ENCODE measurements around the gene DGKA. TPM values are rescaled to one million over a fixed set of nuclear protein-coding genes. Genes with fewer than 3 reads are reported as not detected.
A peak's percentile ranks its signal among the peaks of the same experiment; 100 is the strongest.

DGKA gene
- total RNA-seq, 2 donors from 2014 or later: 35.4 to 38.0 TPM

GRCh38 chr12:55927588-55928502, 3.1 kb upstream of the DGKA start, which contains the start of gene PYM1:
Gene PYM1 (minus strand): TSS chr12:55927894. CDS start chr12:55927761, 133 bp downstream.
- peak; percentile 93 for DNase-seq (ENCODE audit: low spot score)
- intact Hi-C loops (cut with DNase I): loop anchor here in 1 of 2 donors (5.0 kb wide), 1 partner anchor 96 kb away; no protein-coding TSS in a partner anchor

GRCh38 chr12:55929306-55929791, 1.6 kb upstream of the DGKA start:
- intact Hi-C loops (cut with DNase I): loop anchor here in 1 of 2 donors (5.0 kb wide), 1 partner anchor 97 kb away; no protein-coding TSS in a partner anchor
- DNase-seq (ENCODE audit: low spot score): no peak

- DNase-seq (ENCODE audit: low spot score): no peak
- intact Hi-C loops (cut with DNase I): loop anchor here in 1 of 2 donors (5.0 kb wide), 1 partner anchor 189 kb away; the partner anchor contains the start of gene GDF11
Observed at GRCh38 chr12:55931317-55931779, 386 bp downstream of the DGKA start.

GRCh38 chr12:55931780-55932550, 1.0 kb downstream of the DGKA start:
- peak; percentile 83 for DNase-seq (ENCODE audit: low spot score)
- intact Hi-C loops (cut with DNase I): loop anchor here in 1 of 2 donors (5.0 kb wide), 1 partner anchor 190 kb away; the partner anchor contains the start of gene GDF11

- DNase-seq (ENCODE audit: low spot score): no peak
- intact Hi-C loops (cut with DNase I): loop anchor here in 1 of 2 donors (5.0 kb wide), 1 partner anchor 190 kb away; the partner anchor contains the start of gene GDF11
Observed at GRCh38 chr12:55932551-55932910, 1.6 kb downstream of the DGKA start.

GRCh38 chr12:55933169-55933798, 2.3 kb downstream of the DGKA start:
- DNase-seq (ENCODE audit: low spot score): no peak
- intact Hi-C loops (cut with DNase I): loop anchor here in 1 of 2 donors (5.0 kb wide), 1 partner anchor 191 kb away; the partner anchor contains the start of gene GDF11

- intact Hi-C loops (cut with DNase I): loop anchor here in 1 of 2 donors (5.0 kb wide), 1 partner anchor 192 kb away; the partner anchor contains the start of gene GDF11
- no peak for DNase-seq (ENCODE audit: low spot score)
Observed at GRCh38 chr12:55933799-55934742, 3.1 kb downstream of the DGKA start.

- no peak for DNase-seq (ENCODE audit: low spot score)
- intact Hi-C loops (cut with DNase I): loop anchor here (5.0 kb wide), 2 partner anchors 122 to 192 kb away; partner anchors contain the start of gene GDF11 (in 2 of the 2)
Observed at GRCh38 chr12:55934773-55935172, 3.8 kb downstream of the DGKA start.

GRCh38 chr12:55935738-55936151, 4.8 kb downstream of the DGKA start:
- DNase-seq (ENCODE audit: low spot score): peak; percentile 84
- intact Hi-C loops (cut with DNase I): loop anchor here (5.0 kb wide), 2 partner anchors 123 to 193 kb away; partner anchors contain the start of gene GDF11 (in 1 of the 2)

GRCh38 chr12:55937981-55938380, 7.0 kb downstream of the DGKA start:
- intact Hi-C loops (cut with DNase I): loop anchor here (5.0 kb wide), 2 partner anchors 126 to 196 kb away; partner anchors contain the start of gene GDF11 (in 1 of the 2)
- no peak for DNase-seq (ENCODE audit: low spot score)

- intact Hi-C loops (cut with DNase I): loop anchor here (5.0 kb wide), 2 partner anchors 127 to 197 kb away; partner anchors contain the start of gene GDF11 (in 1 of the 2)
- DNase-seq (ENCODE audit: low spot score): no peak
Observed at GRCh38 chr12:55938826-55939501, 8.0 kb downstream of the DGKA start.

- intact Hi-C loops (cut with DNase I): loop anchor here in 1 of 2 donors (2.0 kb wide), 1 partner anchor 27 kb away; the partner anchor contains the start of genes CDK2 and PMEL
- peak; percentile 93 for DNase-seq (ENCODE audit: low spot score)
Observed at GRCh38 chr12:55940065-55940732, 9.2 kb downstream of the DGKA start.

GRCh38 chr12:55942055-55942454, 11.1 kb downstream of the DGKA start:
- intact Hi-C loops (cut with DNase I): no loop called here
- no peak for DNase-seq (ENCODE audit: low spot score)

GRCh38 chr12:55942577-55943136, 11.7 kb downstream of the DGKA start:
- no peak for DNase-seq (ENCODE audit: low spot score)
- intact Hi-C loops (cut with DNase I): no loop called here

GRCh38 chr12:55946553-55946952, 15.6 kb downstream of the DGKA start:
- no peak for DNase-seq (ENCODE audit: low spot score)

GRCh38 chr12:55955344-55955743, 24.4 kb downstream of the DGKA start:
- DNase-seq (ENCODE audit: low spot score): no peak
- intact Hi-C loops (cut with DNase I): no loop called here

More at GRCh38 chr12:55946553-55946952, 15.6 kb downstream of the DGKA start:
- intact Hi-C loops (cut with DNase I): no loop called here
